ENCODE data around the gene APOA4. TPM values are rescaled to one million over a fixed set of nuclear protein-coding genes. Genes with fewer than 3 reads are reported as not detected.
"Not testable (repeated sequence)": the region's sequence is repeated elsewhere in the genome, so short reads cannot be mapped to it uniquely, and the experiment has no call there.

The APOA4 gene
- total RNA-seq, 1 donor from 2014 or later, result not detected

GRCh38 chr11:116835791-116836631, 12.9 kb upstream of the APOA4 start:
- peak overlapping the region; percentile 41 for H3K4me3 ChIP-seq
- peak; percentile 90 for ATAC-seq
- no peaks in the 10 kb centered on the region for H3K27me3 ChIP-seq
- no peaks in the 10 kb centered on the region for H3K9me3 ChIP-seq
- H3K4me1 ChIP-seq, result peaks cover 19% of the 10 kb centered on the region
- DNase-seq, result peak; percentile 96
- no peaks in the 10 kb centered on the region for H3K36me3 ChIP-seq
- H3K27ac ChIP-seq, result peak overlapping the region; percentile 87
- peak; percentile 64 for TF ChIP-seq CTCF (IDR thresholded peaks at IDR 0.05)
- intact Hi-C loops (cut with DNase I), result no loop called here

- Histone ChIP-seq H3K9me3 (no peaks in the 10 kb centered on the region), H3K4me1 (peaks cover 19% of the 10 kb centered on the region), H3K27me3 (no peaks in the 10 kb centered on the region), H3K4me3 (peak overlapping the region; percentile 41), H3K36me3 (no peaks in the 10 kb centered on the region), H3K27ac (peak overlapping the region; percentile 87)
- no peak for TF ChIP-seq CTCF (IDR thresholded peaks at IDR 0.05)
- intact Hi-C loops (cut with DNase I), result no loop called here
- DNase-seq (no peak), ATAC-seq (no peak)
Observed at GRCh38 chr11:116835042-116835772, 12.1 kb upstream of the APOA4 start.

GRCh38 chr11:116834535-116835041, 11.5 kb upstream of the APOA4 start:
- H3K4me3 ChIP-seq; intact Hi-C loops (cut with DNase I); H3K9me3 ChIP-seq; H3K27me3 ChIP-seq; DNase-seq; H3K36me3 ChIP-seq; ATAC-seq: not testable (repeated sequence)
- Histone ChIP-seq H3K4me1 (peaks cover 19% of the 10 kb centered on the region), H3K27ac (peak overlapping the region; percentile 87)

- no peaks in the 10 kb centered on the region for H3K27me3 ChIP-seq
- H3K4me3 ChIP-seq, result no peak overlapping the region
- intact Hi-C loops (cut with DNase I), result no loop called here
- H3K36me3 ChIP-seq, result no peaks in the 10 kb centered on the region
- DNase-seq (no peak), ATAC-seq (no peak)
- TF ChIP-seq CTCF (IDR thresholded peaks at IDR 0.05), result no peak
- no peaks in the 10 kb centered on the region for H3K9me3 ChIP-seq
- peaks cover 19% of the 10 kb centered on the region for H3K4me1 ChIP-seq
- H3K27ac ChIP-seq, result no peak overlapping the region
Observed at GRCh38 chr11:116833816-116834534, 10.9 kb upstream of the APOA4 start.

GRCh38 chr11:116833491-116833815, 10.3 kb upstream of the APOA4 start:
- no peaks in the 10 kb centered on the region for H3K9me3 ChIP-seq
- H3K36me3 ChIP-seq, result no peaks in the 10 kb centered on the region
- no peak for DNase-seq
- intact Hi-C loops (cut with DNase I), result no loop called here
- H3K27ac ChIP-seq, result no peak overlapping the region
- no peak for ATAC-seq
- peaks cover 19% of the 10 kb centered on the region for H3K4me1 ChIP-seq
- no peak overlapping the region for H3K4me3 ChIP-seq
- no peaks in the 10 kb centered on the region for H3K27me3 ChIP-seq
- no peak for TF ChIP-seq CTCF (IDR thresholded peaks at IDR 0.05)

All from upper lobe of right lung (tissue), 1 donor.